GM18870 (cell line): ENCODE data around the gene CAMTA1.
"Not testable (repeated sequence)": the region's sequence is repeated elsewhere in the genome, so short reads cannot be mapped to it uniquely, and the experiment has no call there.

Experiments used
- ATAC-seq: cut with Tn5 transposase; IDR thresholded peaks from one replicate; pipeline ENCODE4 v1.9.1; 2021; ENCODE audit warnings: moderate library complexity; ENCODE audit not compliant: unreplicated experiment

The CAMTA1 gene

DNA sequence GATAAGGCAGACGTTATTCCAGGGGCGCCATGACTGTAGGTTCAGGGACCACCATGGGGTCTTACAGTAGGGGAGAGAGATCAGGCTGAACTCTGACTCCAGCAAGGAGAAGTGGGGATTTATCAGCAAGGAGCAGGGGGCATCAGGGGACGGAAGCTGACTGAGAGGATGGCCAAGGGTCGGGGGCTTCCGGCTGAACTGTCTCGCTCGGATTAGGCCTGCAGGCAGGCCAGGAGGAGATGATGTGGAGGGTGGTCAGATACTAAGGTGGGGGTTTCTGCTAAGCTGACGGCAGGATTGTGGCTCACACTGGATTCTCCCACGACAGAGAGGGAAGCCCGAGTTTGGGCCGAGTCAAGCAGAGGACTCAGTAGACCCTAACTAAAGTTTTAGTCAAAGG, 798.9 kb downstream of the CAMTA1 start:
- ATAC-seq: no peak

DNA sequence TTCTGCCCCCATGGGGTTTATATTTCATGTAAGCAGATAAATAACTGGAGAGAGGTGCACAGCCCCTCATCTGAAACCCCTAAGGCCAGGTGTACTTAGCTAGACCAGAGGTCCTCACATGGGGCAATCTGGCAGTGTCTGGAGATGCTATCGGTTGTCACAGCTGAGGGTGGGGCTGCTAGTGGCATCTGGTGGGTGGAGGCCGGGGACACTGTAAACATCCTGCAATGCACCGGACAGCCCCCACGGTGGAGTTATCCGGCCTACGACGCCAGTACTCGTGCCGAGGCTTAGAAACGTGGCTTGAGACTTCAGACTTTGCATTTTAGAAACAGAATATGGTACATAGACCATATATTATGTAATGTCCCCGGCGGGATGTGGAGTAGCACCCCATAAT, 799.4 kb downstream of the CAMTA1 start:
- ATAC-seq: no peak

DNA sequence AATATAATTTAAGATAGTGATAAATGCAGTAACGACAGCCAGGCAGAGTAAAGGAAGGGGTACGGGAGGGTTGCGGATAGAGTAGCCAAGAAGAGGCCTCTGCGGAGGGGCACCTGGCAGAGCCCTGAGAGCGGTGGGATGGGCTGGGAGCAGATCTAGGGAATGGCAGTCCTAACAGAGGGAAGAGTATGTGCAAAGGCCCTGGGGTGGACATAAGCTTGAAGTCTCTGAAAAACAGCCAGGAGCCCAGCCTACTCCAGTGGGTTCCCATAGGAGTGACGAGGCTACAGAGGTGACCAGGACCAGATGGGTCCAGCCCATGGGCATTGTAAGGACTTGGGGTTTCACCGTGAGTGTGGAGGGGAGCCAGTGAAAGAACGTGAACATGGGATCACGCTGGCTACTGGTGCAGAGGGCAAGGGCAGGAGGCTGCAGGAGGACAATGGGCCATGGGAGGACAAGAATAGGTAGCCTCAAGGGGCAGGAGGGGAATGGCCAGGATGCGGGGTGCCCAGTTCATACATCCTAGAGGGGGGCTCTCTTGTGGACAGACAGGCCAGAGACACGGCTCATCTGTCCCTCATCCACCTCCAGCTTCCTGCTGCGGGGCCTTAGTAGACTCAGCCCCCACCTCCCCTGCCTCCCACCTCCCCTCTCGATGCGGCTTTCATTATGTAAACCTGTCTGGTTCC, 800.1 kb downstream of the CAMTA1 start:
- ATAC-seq: no peak

DNA sequence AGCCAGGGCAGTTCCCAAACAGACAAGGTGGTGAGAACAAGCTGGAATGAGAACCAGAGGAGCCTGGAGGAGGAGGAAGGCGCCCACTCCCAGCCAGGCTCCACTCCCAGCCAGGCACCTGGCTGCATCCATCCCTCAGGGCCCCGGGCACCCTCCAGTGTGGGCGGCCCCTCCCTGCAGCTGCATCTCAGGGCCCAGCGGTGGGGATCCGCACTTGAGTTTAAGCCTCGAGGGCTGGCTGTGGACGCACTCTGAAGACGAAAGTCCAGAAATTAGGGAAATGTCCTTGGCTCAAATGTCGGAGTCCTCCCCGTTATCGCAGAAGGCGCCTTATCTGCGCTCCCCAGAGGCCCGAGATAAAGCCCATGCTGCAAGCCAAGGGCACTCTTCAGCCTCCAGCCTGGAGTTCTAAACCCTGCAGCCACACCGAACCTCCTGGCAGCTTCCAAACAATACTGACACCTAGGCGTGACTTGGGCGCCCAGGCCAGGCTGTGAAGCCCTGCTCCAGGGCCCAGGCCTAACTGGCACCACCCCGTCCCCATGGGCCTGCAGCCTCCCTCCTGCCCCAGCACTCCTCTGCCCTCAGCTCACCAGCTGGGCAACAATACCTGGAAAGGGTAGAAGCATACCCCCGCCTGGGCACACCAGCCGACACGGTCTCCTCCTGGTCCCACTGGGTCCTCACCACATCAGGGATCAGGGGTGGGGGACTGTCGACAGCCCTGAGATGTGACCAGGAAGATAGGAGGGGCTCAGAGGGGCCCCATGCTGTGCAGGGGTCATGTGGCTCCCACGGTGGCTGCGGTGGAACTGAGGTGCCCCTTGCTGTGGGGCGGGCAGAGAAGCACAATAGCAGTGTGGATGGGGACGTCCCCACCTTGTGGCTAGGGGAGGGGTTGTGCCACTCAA, 801.0 kb downstream of the CAMTA1 start:
- ATAC-seq: no peak

DNA sequence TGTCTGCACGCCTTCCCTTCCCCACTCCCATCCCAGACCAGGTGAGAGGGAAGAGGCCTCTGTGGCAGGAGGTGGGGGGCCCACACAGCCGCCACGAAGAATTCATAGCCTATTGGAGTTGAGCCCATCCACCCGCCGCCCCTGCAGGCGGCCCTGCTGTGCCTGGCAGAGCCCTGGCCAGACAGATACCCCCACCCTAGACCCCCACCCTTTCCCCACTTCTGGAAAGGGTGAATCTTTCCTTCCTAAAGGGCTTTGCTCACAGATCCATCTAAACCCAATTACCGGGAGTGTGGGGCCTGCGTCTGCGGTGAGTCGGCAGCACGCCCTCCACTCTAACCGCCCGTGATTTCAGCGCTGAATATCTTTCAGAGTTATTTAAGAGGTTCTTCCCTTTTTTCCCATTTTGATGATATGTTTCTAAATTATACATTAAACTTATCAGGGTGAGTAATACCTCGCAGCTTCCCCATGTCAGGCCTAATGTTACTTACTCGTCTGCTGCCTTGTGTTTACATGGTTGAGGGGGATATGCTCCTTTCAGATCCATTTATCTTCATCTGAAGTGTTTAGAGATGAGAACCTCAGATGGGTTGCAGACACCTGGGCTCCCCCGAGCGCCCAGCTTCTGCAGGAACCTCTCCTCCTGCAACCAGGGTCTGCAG, 802.0 kb downstream of the CAMTA1 start:
- no peak for ATAC-seq

DNA sequence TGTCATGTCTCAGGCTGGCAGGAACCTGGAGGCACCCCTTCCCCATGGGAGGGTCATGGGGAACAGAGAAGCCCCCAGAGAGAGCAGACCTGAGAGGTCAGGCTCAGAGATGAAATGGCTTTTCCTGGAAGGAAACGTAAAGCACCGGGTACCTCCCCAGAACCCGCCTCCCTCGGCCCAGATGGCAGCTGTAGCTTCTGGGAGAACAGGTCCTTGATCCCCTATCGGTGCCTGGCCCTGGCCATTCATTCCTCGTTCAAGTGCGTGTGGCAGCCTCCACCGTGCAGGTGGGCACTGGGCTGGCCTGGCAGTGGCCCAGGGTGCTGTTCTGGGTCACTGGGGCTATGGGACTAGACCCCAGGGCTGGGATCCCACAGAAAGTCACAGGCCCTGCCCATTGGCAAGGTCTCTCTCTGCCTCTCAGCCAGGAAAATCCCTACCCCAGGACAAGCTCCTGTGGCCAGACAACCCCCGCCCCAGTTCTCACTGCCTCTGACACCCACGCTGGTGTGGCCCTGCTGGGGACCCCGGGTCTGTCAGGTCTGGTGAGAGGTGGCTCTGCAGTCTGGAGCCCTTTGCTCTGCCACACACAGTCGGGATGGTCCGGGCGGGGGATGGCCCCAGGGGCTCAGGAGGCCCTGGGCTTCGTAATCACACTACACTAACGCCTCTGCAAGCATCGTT, 802.7 kb downstream of the CAMTA1 start:
- no peak for ATAC-seq

DNA sequence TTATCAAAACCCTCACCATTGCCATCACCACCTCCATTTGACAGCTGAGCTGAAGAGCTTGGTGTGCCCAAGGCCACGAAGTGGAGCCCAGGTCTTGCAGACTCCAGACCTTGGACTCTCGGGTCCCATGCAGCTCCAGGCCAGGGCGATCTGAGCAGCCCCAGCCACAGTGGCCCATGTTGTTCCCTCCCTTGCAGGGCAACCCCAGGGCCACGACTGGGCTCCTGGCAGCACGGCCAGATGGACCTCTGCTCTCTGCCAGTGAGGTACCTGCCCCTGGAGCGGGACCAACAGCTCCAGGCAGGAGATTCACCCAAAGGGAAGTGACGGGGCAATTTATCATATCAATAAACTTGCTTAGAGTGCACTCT, 803.2 kb downstream of the CAMTA1 start:
- no peak for ATAC-seq

DNA sequence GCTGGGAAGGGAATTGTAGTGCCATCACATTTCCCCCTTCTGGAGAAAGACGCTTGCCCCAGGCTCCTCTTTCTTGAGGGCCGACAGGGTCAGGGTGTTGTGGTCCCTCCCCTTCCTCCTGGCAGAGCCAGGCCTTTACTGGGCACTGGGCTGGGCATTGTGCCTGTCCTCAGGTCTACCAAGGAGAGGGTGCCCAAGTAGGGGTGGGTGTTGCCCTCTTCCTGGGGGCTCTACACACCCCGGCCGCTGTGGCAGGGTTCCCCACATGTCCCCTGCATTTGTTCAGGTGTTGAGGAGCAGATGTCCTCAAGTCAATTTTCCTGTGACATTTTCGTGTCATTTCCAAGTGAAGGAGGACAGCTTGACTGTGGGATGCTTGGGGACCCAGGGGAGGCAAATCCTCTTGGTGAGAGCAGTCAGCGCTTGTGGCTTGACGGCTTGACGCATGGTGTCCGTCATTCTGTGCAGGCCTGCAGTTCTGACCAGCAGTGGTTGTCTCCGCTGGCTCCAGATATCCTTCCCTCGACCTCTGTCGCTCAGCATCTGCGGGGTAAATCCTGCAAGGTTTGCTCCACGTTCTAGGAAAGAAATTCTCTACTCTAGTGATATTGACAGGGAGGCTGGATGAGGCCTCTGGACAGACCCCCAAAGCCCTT, 804.0 kb downstream of the CAMTA1 start:
- no peak for ATAC-seq

DNA sequence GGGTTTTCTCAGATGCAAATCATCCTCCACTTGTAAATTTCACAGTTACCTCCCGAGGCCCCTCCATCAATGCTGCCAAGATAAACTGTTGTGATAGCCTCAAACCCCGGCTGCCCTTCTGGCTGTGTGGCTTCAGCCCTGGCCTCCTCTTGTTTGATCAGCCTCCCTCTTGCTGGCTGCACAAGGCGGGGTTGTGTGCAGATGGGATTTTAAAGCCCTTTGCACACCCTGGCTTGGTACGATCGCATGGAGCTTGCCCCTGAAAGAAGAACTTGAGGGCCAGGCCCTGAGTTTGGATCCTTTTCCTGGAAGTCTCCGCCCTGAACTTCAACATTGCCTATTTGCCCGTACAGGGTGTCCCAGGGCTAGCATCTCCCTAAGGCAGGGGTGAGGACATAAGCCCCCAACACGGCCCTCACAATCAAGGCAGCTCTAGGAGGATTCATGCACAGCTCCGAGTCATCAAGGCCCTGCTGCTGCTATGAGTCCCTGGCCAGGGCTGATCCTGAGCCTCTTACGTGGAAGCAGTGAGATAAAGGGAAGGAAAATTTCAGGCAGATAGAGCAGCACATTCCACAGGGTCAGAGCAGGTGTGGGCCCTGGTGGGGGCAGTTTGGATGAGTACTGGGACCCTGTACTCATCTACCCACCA, 804.6 kb downstream of the CAMTA1 start:
- ATAC-seq: no peak

DNA sequence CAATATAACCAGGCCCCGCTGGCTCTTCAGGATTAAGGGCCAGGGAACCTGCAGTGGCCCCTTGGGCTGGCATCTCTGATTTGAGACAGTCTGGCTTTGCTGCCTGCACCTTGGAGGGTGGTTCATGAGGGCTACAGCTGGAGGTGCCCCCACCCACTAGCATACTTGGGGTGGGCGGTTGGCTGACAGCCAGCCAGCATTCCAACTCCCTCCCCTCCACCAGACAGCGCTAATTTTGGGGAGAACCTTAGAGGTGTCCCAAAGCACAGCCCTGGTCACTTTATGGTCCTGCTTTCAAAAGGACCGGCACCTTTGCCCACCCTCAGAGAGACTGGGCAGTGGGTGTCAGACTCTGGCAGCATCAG, 805.2 kb downstream of the CAMTA1 start:
- no peak for ATAC-seq

DNA sequence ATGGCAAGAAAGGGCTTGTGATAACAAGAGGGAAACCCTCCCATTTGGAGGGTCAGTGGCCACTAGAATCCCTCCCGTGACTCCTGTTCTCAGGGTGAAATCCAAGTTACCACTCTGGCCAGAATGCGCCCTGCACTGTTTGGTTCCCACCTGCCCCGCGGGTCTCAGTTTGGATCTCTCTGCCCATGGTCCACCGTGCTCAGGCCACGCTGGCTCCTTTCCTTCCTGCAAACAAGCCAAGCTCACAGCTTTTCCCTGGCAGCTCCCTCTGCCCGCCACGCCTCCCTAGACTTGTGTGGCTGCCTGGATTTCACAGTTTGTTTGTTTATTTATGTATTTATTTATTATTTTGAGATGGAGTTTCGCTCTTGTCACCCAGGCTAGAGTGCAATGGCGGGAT, 806.3 kb downstream of the CAMTA1 start:
- no peak for ATAC-seq

DNA sequence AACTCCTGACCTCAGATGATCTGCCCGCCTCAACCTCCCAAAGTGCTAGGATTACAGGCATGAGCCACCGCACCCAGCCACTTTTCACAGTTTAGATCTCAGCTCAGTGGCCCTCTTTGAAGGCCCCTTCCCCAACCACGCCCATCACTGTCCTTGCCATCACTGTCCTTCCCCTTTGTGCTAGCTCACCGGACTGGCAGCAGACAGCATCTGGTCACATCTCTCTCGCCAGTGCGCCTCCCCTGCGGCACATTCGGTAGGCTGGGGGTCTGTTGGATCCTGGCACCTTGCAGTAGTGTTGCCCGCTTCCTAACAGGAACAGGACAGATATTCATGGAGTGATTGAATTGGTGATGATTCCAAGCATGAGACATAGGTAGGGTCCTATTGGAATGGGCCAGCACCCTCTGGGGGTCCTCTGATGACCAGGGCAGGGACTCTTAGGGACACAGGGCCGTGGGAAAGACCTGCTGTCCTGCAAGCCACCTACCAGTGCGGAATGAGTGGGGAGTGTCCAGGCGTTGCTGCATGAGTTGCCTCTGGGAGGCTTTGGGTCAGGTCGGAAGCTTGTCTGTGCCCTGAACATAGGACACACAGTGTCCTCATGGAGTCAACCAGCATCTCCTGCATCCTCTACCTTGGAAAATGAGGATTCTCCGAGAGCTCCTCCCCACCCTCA, 807.0 kb downstream of the CAMTA1 start:
- no peak for ATAC-seq

DNA sequence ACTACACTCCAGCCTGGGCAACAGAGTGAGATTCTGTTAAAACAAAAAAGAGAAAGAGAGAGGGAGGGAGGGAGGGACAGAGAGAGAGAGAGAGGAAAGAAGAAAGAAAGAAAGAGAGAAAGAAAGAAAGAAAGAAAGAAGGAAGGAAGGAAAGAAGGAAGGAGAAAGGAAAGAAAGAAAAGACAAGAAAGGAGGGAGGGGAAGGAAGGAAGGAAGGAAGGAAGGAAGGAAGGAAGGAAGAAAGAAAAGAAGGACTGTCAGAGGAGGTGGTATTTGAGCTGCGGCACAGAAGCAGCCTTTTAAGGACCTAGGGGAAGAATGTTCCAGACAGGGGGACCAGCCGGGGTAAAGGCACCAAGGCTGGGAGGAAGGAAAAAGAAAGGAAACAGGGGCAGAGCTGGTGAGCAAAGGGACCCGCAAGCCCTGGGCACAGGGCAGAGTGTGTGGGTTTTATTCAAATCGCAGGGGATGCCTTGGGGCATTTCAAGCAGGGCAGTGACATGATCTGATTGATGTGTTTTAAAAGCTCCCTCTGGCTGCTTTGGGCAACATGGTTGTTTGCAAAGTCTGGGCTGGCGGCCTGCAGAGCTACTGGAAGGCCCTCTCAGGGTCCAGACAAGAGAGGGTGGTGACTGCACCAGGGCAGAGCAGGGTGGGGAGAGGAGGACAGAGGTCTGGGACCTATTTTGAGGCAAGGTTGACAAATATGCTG, 808.9 kb downstream of the CAMTA1 start:
- no peak for ATAC-seq

DNA sequence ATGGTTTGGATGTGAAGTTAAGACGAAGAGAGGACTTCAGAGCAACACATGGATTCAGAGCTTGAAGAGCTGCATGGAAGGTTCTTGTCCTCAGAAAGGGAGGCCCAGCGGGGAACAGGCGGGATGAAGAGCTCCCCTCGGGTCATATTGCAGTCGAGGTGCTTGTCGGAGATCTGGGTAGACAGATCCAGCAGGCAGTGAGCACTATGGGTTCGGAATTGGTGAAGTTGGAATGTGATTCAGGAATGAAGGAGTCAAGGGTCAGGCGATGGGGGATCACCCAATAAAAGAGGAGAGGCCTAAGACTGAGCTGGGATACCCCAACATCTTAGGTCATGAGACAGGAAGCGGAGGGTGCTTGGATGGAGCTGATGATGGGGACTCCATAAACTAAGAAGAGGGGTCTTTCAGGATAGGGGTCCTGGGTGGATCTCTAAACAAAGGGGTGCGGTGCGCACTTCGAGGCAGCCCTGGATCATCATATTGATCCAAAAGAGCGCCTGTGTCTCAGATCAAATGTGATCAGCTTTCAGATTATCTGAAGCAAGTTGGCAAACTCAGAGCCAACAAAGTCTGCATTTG, 809.6 kb downstream of the CAMTA1 start:
- no peak for ATAC-seq

DNA sequence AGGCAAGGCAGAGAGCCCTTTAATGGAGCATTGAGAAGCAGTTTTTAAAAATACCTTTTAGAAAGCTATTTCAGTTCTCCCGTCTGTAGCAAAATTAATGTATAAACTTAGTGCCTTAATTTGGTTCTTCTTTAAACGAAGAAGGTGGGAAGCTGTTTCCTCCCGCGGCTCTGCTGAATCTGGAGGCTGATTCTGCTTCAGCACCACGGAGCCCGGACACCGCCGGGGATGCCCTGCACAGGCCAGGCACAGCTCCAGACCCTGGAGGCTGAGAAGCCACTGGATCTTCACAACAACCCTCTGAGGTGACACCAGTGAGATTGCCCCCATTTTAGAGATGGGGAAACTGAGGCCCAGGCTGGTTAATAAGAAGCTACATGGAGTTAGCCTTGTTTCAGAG, 810.1 kb downstream of the CAMTA1 start:
- ATAC-seq: no peak

DNA sequence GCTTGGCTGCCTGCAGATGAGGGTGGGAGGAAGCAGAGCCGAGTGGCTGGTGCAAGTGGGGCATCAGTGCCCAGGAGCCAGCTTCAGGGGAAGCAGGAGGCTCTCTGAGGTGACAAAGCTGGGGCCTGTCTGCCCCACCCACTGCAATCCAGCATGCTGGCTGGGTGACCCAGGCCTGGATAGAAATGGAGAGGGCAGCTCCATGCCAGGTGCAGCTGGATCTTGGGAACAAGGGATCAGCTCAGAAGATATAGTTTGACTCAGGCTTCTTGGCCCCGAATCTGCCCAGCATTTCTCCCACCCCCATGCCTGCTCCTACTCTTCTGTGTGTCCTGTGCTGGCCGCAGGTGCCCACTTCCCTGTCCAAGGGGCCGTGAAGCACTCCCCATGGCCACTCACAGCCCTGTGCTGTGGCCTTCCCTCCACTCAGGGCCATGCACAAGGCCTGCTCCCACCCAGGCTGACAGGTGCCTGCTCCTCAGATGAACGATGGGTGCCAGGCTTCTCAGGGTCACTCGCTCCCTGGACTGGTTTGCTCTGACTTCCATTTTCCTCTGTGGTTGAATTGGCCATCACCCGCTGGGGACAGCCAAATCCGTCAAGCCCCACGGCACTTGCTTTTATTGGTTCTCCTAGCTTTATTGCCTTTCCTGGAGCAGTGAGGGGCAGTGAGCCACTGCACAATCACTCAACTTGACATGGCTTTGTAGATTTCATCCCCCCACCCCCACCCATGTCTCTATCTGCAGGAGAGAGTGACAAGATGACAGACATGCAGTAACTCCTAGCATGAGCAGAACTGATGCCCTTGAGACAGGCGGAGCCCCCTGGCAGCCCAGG, 811.1 kb downstream of the CAMTA1 start:
- no peak for ATAC-seq

DNA sequence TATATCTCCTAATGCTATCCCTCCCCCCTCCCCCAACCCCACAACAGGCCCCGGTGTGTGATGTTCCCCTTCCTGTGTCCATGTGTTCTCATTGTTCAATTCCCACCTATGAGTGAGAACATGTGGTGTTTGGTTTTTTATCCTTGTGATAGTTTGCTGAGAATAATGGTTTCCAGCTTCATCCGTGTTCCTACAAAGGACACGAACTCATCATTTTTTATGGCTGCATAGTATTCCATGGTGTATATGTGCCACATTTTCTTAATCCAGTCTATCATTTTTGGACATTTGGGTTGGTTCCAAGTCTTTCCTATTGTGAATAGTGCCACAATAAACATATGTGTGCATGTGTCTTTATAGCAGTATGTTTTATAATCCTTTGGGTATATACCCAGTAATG, 812.8 kb downstream of the CAMTA1 start:
- not testable (repeated sequence) for ATAC-seq

DNA sequence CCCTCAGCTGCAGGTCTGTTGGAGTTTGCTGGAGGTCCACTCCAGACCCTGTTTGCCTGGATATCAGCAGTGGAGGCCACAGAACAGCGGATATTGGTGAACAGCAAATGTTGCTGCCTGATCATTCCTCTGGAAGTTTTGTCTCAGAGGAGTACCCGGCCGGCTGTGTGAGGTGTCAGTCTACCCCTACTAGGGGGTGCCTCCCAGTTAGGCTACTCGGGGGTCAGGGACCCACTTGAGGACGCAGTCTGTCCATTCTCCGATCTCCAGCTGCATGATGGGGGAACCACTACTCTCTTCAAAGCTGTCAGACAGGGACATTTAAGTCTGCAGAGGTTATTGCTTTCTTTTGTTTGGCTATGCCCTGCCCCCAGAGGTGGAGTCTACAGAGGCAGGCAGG, 819.7 kb downstream of the CAMTA1 start:
- ATAC-seq: not testable (repeated sequence)
